ENCODE results near the gene A3GALT2. TPM values are rescaled to one million over a fixed set of nuclear protein-coding genes. Genes with fewer than 3 reads are reported as not detected.

Gene A3GALT2
- total RNA-seq (2022; extraction: Qiagen RNA extraction) = not detected in 5 replicates

GRCh38 chr1:33320619-33321165, at the start of gene A3GALT2:
Gene A3GALT2 (minus strand): TSS chr1:33321098. CDS start chr1:33321098, 0 bp downstream.

Other genes starting within 250 kb of the A3GALT2 start
- 0.67 to 0.87 TPM (median 0.86 TPM) in 5 replicates for gene AZIN2, start 239.9 kb downstream of the A3GALT2 start, total RNA-seq (2022; extraction: Qiagen RNA extraction)
- gene TRIM62, start 139.1 kb downstream of the A3GALT2 start, total RNA-seq (2022; extraction: Qiagen RNA extraction) = 1.8 to 2.4 TPM (median 2.1 TPM) in 5 replicates
- gene ZNF362, start 64.6 kb downstream of the A3GALT2 start, total RNA-seq (2022; extraction: Qiagen RNA extraction) = 7.6 to 13.0 TPM (median 11.2 TPM) in 5 replicates
- 89.7 to 115 TPM (median 109 TPM) in 5 replicates for gene PHC2, start 110.0 kb upstream of the A3GALT2 start, total RNA-seq (2022; extraction: Qiagen RNA extraction)
- gene ZSCAN20, start 151.5 kb upstream of the A3GALT2 start, total RNA-seq (2022; extraction: Qiagen RNA extraction) = 1.6 to 2.4 TPM (median 1.9 TPM) in 5 replicates

All from A549 treated with dexamethasone at 1 μM for 4 hours (cell line).